K562 (cell line): Measurements from ENCODE around the gene ALPK1. TPM values are rescaled to one million over a fixed set of nuclear protein-coding genes. Genes with fewer than 3 reads are reported as not detected.

Source experiments
- CBFA2T2 ChIP-seq: fragments of 450-650 bp; conservative IDR thresholded peaks from 2 replicates; pipeline ENCODE4 v1.6.1; 2017; ENCODE audit warnings: mild to moderate bottlenecking
- CHD2 ChIP-seq: IDR thresholded peaks from 2 replicates; pipeline ENCODE4 v1.6.1; 2011; ENCODE audit warnings: low read depth, low read length
- FIP1L1 ChIP-seq: fragments of 200-400 bp; formaldehyde crosslinking; IDR thresholded peaks from 2 replicates; pipeline ENCODE4 v1.6.1; 2018; ENCODE audit warnings: mild to moderate bottlenecking, low read depth, low read length; ENCODE audit not compliant: poor library complexity, severe bottlenecking
- RREB1 ChIP-seq: fragments of 250-450 bp; sonication (Bioruptor Pico); IDR thresholded peaks from 2 replicates; pipeline ENCODE4 v1.4.0; 2020
- SRSF1 ChIP-seq: fragments of 200-400 bp; formaldehyde crosslinking; IDR thresholded peaks from 2 replicates; pipeline ENCODE4 v1.6.1; 2017; ENCODE audit warnings: mild to moderate bottlenecking, low read depth, low read length, moderate library complexity
- TEAD1 ChIP-seq, 2 experiments: fragments of 450-650 bp in 1 of 2; sonication (generic) in 1 of 2; formaldehyde crosslinking; IDR thresholded peaks; 2 replicates each; pipeline versions ENCODE4 v1.4.0 to v1.8.0; 2020 to 2022; ENCODE audit warnings: mild to moderate bottlenecking in 2 of 2, missing genetic modification reagents in 1 of 2
- THRB ChIP-seq: fragments of 450-650 bp; formaldehyde crosslinking; conservative IDR thresholded peaks from 2 replicates; pipeline ENCODE4 v1.4.0; 2022; ENCODE audit warnings: mild to moderate bottlenecking, missing genetic modification characterization
- U2AF1 ChIP-seq: fragments of 200-400 bp; formaldehyde crosslinking; optimal IDR thresholded peaks from 2 replicates; pipeline ENCODE3; 2017; ENCODE audit warnings: mild to moderate bottlenecking, low read depth, low read length, moderate library complexity
- UBTF ChIP-seq, 2 experiments: IDR thresholded peaks; 2 replicates each; pipeline ENCODE4 v1.6.1; 2012; ENCODE audit warnings: improper control_type of control experiment in 2 of 2, low read depth in 2 of 2, low read length in 2 of 2, borderline replicate concordance in 1 of 2
- ZBTB1 ChIP-seq: sonication (generic); formaldehyde crosslinking; IDR thresholded peaks from 2 replicates; pipeline ENCODE4 v1.8.1; 2023; ENCODE audit warnings: missing genetic modification reagents, low read depth, mild to moderate bottlenecking, borderline replicate concordance
- ZKSCAN8 ChIP-seq: fragments of 200-800 bp; sonication (Bioruptor generic); IDR thresholded peaks from 2 replicates; pipeline ENCODE4 v1.6.1; 2016; ENCODE audit warnings: missing genetic modification characterization, missing compliant biosample characterization
- ZNF395 ChIP-seq: fragments of 200-800 bp; sonication (Bioruptor generic); IDR thresholded peaks from 2 replicates; pipeline ENCODE4 v1.6.1; 2017; ENCODE audit warnings: missing genetic modification characterization, missing compliant biosample characterization
- ZNF431 ChIP-seq: sonication (generic); formaldehyde crosslinking; IDR thresholded peaks from 2 replicates; pipeline ENCODE4 v1.8.0; 2022; ENCODE audit warnings: mild to moderate bottlenecking, missing genetic modification reagents
- ZSCAN32 ChIP-seq: fragments of 450-650 bp; formaldehyde crosslinking; IDR thresholded peaks from 2 replicates; pipeline ENCODE4 v1.4.0; 2020; ENCODE audit warnings: mild to moderate bottlenecking, moderate library complexity
- polyA plus RNA-seq, 8 experiments: library from polyadenylated mRNA; depleted of rRNA in 4 of 8; stranded (reverse) in 5 of 8; unstranded in 3 of 8; fragments of >200 nt; fragmentation: Nextera tagmentation in 2 of 8; fragmentation: Illumina TruSeq in 1 of 8; extraction: Ambion mirVana in 2 of 8; extraction: Trizol in 1 of 8; gene quantifications; 2 replicates each; pipeline versions ENCODE4 v1.2.1 to v1.2.3, GENCODE V29; 2011 to 2014; ENCODE audit warnings: inconsistent platforms in 1 of 8, missing spikeins in 1 of 8
- total RNA-seq, 7 experiments: library from RNA; depleted of rRNA in 6 of 7; stranded (reverse); fragments of >200 nt in 6 of 7; fragmentation: Illumina TruSeq in 2 of 7; extraction: Trizol in 2 of 7; gene quantifications; 2 replicates each; pipeline versions ENCODE4 v1.2.1 to v1.2.3, GENCODE V29; 2011 to 2021; ENCODE audit warnings: low replicate concordance in 1 of 7

ALPK1 gene
- total and polyA plus RNA-seq, 9 of the 15 experiments (the other 6 are each of a cell fraction or from before 2014, with no cell fraction given) = 2.3 to 6.9 (median 4.6) TPM

- TF ChIP-seq RREB1 (CRISPR knock-in tag) = no peak
- no peak for TF ChIP-seq THRB (CRISPR knock-in tag)
- no peak for TF ChIP-seq ZNF431
- TF ChIP-seq UBTF (IDR thresholded peaks at IDR 0.05; ENCODE audit: borderline replicate concordance in 1 of 2, low read depth in 2 of 2, low read length in 2 of 2) = 0 out of 4 replicates have a peak, but pooled peaks of 1 of the 2 experiments have one; percentile 35
- no peak for TF ChIP-seq SRSF1
- TF ChIP-seq CHD2 = no peak
- TF ChIP-seq FIP1L1 = no peak
- no peak for TF ChIP-seq U2AF1
- TF ChIP-seq CBFA2T2 = no peak
- no peak for TF ChIP-seq ZSCAN32 (CRISPR knock-in tag)
- TF ChIP-seq ZKSCAN8 = no peak
- TF ChIP-seq ZNF395 = no peak
- TF ChIP-seq TEAD1 (CRISPR knock-in tag; IDR thresholded peaks at IDR 0.05) = no peak
- no peak for TF ChIP-seq ZBTB1
Measured at GRCh38 chr4:112296949-112297880, at the start of gene ALPK1 (continued).
